ENCODE measurements around the gene WFIKKN2.

- no peak for TF ChIP-seq CTCF (conservative IDR thresholded peaks at IDR 0.05 in 1 of 2, IDR thresholded peaks at IDR 0.05 in 1 of 2; ENCODE audit: low read depth in 1 of 2, low read length in 2 of 2)
- TF ChIP-seq EZH2 (IDR thresholded peaks at IDR 0.05; ENCODE audit: low read length, missing control alignments) = no peak
Observed at GRCh38 chr17:50822550-50822949, 12.8 kb upstream of the WFIKKN2 start.
